Hematopoietic multipotent progenitor cell (in vitro differentiated cells): ENCODE measurements around the gene TMEM201. TPM values are rescaled to one million over a fixed set of nuclear protein-coding genes. Genes with fewer than 3 reads are reported as not detected.

Experiments
- DNase-seq, 3 donors: peaks; one replicate each; pipeline ENCODE4 v3.0.0-alpha.2; 2011 to 2015; ENCODE audit warnings: low read depth in 2 of 3, low spot score in 2 of 3
- total RNA-seq: library from RNA; depleted of rRNA; stranded (reverse); fragments of >200 nt; gene quantifications from one replicate; pipeline ENCODE4 v1.2.3, GENCODE V29; 2012

The TMEM201 gene
- total RNA-seq, 1 donor, result 20.7 TPM

DNA sequence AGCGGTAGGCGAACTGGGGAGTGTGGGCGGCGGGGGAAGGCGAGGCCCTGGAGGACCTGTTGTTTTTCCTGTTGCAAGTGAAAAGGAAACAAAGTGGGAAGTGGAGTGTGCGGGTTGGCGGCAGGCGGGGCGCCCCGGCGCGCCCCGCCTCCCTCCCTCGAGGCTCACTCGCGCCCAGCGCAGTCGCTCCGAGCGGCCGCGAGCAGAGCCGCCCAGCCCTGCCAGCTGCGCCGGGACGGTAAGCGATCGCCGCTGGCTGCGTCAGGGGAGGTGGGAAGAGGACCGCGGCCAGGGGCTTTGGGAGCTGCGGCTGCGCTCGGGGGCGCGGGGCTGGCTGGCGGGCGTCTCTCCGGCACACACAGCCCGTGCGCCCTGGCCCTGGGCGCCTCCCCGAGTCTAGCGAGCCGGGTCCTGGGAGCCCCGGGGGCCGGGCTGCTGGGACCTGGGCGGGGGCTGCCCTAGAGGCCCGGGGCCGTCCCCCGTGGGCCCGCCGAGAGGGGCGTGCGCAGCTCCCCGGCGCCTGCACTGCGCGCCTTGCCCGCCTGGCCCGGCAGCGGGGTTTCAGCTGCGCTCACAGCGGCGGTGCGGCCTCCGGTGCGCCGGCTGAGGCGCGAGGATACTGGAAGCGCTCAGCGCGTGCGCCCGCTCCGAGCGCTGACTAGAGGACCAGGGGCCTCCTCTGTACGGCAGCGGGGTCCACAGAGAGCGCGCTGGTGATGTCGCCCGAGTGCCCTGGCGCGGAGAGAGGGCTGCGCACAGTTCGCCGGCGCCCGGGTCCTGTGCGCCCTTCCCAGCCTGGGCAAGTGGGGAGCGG, 63.1 kb downstream of the TMEM201 start, which contains the start of gene PIK3CD:
PIK3CD (plus strand) TSS at position 167 of the 814 bp plus-strand sequence. CDS start 58,725 bp downstream, outside the sequence.
- DNase-seq, result peak in 2 of 3 donors; percentile 37 to 54

DNA sequence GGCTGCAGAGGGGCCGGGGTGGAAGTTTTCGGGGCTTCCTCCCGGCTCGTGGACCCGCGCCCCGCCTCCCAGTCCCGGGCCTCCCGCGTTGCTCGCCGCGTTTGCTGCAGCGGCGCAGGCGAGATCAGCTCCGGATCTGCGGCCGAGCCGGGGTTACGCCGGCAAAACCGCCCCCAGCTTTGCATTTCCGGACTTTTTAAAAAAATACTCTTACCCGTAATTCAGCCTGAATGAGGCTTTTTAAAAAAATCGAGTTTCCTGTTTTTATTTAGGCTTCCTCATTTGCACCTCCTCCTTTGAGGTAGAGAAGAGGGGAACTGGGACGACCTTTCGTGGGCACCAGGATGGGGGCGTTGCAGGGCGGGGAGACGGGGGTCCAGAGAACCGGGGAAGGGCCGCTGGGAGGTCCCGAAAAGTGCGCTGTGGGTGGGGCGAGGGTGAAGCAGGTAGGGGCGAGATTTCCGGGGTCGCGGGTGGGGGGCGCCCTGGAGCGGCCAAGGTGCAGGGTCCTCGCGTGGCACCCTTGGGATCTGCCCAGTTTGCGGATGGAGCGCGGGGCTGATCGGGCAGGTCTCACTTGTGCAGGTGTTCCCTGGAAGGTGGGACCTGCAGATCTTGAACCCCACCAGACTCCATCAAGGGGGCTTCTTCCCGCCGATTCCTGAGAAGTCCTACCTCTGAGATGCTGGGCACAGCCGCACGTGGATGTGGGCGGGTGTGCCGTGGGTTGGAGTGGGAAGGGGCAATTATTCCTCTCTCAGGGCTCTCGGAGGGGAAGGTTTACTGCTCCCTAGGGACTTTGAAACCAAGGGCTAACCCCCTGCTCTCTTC, 63.9 kb downstream of the TMEM201 start:
- DNase-seq, result peak in 2 of 3 donors; percentile 79 to 88

DNA sequence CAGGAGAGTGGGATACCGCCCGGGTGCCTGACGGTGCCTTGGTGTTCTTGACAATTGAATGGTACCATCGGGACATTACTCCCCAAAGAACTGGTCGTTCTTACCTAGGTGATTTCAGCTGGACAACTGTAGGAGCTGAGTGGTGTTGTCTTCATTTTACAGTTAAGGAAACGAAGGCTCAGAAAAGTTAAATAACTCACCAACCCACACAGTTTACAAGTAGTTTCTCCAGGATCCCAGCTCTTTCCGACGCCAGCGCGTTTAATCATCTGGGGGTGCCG, 64.4 kb downstream of the TMEM201 start:
- DNase-seq, result no peak

DNA sequence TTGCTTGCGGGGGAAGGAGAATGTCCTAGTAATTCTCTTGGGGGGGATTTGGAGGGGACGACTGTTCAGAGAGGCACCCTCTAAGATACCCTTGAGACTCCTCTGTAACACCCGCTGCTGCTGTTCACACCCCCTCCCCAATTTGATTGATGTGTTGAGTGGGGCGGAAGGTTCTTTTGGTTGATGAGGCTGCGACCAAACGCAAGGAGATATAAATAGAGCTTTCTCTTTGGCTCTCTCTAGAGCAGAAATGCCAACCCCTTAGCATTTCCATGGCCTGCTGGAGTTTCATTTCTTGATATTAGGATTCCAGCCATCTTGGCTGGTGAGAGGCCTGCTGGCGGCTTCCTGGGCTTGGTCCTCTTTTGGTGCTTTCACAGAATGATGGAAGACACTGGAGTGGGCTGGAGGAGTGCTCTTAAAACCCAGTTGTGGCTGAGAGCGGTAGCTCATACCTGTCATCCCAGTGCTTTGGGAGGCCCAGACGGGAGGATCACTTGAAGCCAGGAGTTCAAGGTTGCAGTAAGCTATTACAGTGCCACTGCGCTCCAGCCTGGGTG, 64.9 kb downstream of the TMEM201 start:
- DNase-seq, result peak in 1 of 3 donors; percentile 29

DNA sequence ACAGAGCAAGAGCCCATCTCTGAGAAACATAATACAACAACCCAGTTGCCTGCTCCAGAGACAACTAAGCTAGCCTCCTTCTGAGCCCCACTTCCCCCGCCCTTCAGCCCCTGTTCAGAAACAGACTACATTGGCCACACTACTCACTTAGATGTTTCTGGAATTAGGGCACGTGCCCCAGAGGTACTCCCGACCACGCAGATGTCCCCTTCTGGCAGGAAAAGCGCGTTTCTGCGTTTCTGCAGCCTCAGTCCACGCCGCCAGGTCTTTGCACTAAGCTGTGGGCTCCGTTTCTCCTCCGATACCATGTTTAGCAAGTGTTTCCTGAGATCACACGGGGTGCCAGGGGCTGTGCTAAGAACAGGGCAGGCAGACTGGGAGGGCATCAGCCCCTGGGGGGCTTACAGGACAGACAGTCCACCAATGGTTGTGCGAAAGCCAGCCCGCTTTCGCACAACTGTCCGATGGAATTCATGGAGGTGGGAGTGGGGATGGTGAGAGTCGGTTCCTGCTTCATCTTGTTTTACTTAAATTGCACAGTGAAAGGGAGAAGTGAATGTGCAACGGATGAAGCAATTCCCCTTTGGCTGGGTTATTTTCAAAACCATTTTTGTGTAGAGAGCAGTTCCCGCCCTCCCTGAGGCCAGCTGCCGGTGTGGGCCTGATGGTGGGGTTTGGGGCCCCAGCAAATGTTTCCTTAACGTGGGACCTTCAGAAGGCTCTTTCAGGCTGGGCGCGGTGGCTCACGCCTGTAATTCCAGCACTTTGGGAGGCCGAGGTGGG, 65.5 kb downstream of the TMEM201 start:
- peak in 1 of 3 donors; percentile 55 for DNase-seq

DNA sequence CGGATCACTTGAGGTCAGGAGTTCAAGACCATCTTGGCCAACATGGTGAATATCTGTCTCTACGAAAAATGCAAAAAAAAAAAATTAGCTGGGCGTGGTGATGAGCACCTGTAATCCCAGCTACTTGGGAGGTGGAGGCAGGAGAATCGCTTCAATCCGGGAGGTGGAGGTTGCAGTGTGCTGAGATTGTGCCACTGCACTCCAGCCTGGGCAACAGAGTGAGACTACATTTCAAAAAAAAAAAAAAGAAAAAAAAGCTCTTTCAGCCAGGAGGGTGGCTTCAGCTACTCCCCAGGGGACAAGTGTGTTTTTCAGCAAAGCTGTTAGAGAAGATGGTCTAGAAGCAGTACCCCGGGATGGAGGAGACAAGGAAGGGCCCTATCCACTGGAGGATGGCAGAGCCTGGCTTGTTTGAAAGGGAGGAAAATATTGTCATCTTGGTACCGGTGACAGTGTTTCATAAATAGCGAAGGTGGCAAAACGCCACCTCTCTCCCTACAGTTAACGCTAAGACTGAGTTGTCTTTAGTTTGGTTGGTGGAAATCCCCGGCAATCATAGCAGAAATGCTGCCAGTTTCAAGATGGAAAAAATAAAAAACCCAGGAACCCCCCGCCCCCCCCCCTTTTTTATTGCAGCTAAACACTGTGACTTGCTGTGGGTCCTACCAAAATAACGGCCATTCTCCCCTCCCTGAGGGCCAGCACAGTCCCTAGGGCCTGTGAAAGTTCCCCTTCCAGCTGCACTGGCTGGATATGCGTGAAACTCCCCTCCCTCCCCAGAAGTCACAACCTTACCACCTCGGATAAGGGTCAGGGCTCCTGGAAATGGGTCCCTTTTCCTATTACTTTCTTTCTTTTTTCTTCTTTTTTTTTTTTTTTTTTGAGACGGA, 66.4 kb downstream of the TMEM201 start:
- DNase-seq, result peak in 1 of 3 donors; percentile 35

DNA sequence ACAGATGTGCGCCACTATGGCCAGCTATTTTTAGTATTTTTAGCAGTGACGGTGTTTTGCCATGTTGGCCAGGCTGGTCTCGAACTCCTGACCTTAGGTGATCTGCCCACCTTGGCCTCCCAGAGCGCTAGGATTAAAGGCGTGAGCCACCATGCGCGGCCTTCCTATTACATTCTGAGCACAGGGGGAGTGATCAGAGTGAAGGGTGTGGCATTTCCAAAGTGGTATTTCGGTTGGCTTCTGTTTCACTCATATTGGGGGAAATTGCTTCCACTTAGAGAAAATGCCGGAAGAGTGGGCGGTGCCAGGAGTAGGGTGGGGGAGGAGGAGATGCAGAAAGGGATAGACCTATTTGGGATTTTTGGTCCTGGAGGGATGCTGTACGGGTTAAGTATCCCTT, 67.1 kb downstream of the TMEM201 start:
- DNase-seq, result no peak

DNA sequence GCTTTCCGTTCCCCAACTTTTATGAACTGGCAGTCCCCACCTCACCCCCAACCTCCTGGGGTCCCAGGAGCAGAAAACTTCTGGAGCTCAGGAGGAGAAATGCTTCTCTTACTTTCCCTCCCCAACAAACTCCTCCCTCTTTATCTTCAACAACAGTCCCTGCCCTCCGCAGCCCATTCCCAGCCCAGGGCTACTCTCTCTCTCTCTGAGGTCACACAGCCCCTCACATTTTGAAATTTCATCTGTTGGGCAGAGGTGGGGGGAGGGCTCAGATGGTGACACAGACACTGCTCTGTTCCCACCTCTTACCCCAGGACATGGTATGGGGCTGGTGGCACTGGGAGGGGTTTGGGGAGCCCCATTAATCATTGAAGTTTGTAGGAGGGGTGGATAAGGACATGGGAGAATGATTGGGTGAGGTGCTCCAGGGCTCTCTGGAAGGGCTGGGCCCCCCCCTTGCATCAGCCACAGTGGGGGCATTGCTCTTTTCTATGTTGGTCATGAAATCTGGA, 68.9 kb downstream of the TMEM201 start:
- no peak for DNase-seq

DNA sequence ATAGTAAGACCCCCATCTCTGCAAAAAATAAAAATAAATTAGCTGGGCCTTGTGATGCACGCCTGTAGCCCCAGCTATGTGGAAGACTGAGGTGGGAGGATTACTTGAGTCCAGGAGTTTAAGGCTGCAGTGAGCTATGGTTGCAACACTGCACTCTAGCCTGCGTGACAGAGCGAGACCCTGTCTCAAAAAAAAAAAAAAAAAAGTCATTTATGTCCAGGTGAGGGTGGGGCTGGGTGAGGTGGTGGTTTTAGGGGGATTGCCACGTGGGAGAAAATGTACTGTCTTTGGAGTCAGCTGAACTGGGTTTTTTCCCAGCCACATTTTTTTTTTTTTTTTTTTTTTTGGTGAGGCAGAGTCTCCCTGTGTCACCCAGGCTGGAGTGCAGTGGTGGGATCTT, 69.5 kb downstream of the TMEM201 start:
- DNase-seq, result no peak

DNA sequence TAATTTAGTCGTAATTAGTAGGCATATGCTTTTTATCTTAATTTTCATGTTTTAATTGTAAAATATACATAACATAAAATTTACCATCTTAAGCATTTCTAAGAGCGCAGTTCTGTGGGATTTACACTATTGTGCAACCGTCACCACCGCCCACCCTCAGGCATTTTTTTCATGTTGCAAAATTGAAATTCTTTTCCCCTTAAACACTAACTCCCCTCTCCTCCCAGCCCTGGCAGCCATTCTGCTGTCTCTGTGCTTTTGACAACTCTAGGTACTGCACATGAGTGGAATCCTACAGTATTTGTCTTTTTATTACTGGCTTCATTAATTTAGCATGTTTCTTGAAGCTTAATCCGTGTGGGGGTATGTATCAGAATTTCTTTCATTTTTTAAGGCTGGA, 70.6 kb downstream of the TMEM201 start:
- no peak for DNase-seq

DNA sequence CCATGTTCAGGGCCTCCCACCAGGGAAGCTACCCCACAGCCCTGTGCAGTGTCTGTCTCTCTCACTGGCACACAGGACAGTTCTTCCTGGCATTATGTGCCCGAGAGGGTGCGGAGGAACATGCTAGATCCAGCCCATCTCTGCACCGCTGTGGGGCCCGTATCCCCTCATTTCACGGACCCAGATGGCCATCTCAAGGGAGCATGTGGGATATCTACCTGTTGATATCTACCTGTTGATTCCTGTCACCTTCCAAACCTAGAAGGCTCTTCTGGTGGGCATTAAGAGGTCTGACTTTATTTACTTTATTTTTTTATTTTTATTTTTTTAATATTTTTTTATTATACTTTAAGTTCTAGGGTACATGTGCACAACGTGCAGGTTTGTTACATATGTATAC, 74.5 kb downstream of the TMEM201 start:
- no peak for DNase-seq

Other genes with a start within 250 kb of the TMEM201 start
- 4.0 TPM for gene SLC25A33, start 49.4 kb upstream of the TMEM201 start, total RNA-seq
- 76.5 TPM for gene PIK3CD, start 62.8 kb downstream of the TMEM201 start, total RNA-seq
- gene CLSTN1, start 235.1 kb downstream of the TMEM201 start, total RNA-seq, result 89.9 TPM